ENCODE measurements around the gene DUOXA2. TPM values are rescaled to one million over a fixed set of nuclear protein-coding genes. Genes with fewer than 3 reads are reported as not detected.
"Not testable (repeated sequence)": the region's sequence is repeated elsewhere in the genome, so short reads cannot be mapped to it uniquely, and the experiment has no call there.

DUOXA2 gene
- total and polyA plus RNA-seq, 2 experiments from 2014 or later: not detected

DNA sequence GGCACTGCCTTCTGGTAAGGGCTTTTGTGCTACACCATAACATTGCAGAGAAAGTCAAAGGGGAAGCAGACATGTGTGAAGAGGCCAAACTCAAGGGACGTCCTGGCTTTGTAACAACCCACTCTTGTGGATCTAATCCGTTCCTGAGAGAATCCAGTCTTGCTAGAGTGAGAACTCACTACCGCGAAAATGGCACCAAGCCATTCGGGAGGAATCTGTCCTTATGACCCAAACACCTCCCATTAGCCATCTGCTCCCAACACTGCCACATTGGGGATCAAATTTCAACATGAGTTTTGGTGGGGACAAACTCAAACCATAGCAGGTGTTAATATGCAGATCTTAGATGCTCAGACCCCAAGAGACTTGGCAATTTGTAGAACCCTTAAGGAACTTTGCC, 34.9 kb upstream of the DUOXA2 start:
- DNase-seq; H3K9me2 ChIP-seq (ENCODE audit: insufficient read depth); in situ Hi-C loops (cut with MboI); H3K4me2 ChIP-seq (ENCODE audit: unreplicated experiment); H3K79me2 ChIP-seq (ENCODE audit: insufficient read depth); H3K9me3 ChIP-seq (ENCODE audit: low read depth); H3F3A ChIP-seq (ENCODE audit: insufficient read depth); H3K27ac ChIP-seq; H4K20me1 ChIP-seq (ENCODE audit: insufficient read depth); H3K4me1 ChIP-seq (ENCODE audit: insufficient read depth); H3K4me3 ChIP-seq; H3K36me3 ChIP-seq (ENCODE audit: low read depth); H2AFZ ChIP-seq; H3K9ac ChIP-seq: not testable (repeated sequence)
- 25 to 29% methylated on average over 5 of the region's 5 CpGs for WGBS, 2 experiments (ENCODE audit: low coverage in 1 of 2, low lambda C conversion rate in 2 of 2, missing lambda C conversion rate in 2 of 2)
- peaks cover 13% of the 10 kb centered on the region; the same call in 1 of the 2 replicates for H3K27me3 ChIP-seq (replicated peaks; ENCODE audit: insufficient read depth)

DNA sequence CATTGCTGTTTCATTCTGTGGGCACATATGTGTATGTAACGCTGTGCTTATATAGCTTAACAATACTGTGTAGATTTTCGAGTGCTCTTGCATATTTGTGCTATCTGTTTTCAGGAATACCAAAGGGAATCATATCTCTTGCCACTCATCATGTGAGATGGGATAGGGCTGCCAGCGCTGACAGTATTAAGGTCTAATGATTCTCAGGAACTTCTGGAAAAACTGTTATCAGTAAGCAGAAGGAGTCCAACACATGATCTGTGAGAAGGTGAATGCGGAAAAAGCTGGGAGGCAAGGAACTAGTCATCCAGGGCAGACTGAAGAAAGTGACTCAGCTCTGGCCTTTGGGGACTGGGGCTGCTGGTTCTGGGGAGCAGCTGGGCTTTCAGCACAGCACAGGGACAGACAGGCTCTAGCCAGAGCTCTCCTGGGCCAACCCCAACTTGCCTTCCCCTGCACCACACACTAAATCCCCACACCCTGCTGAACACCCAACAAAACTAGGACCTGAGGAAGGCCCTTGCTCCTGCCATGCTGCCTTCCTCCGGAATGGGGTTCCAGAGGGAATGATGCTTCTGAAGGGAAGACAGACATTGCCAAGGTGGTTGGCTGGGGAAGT, 34.4 kb upstream of the DUOXA2 start:
- H3K9ac ChIP-seq; H3K36me3 ChIP-seq (ENCODE audit: low read depth); H3F3A ChIP-seq (ENCODE audit: insufficient read depth); H3K9me2 ChIP-seq (ENCODE audit: insufficient read depth); in situ Hi-C loops (cut with MboI); H3K79me2 ChIP-seq (ENCODE audit: insufficient read depth); H4K20me1 ChIP-seq (ENCODE audit: insufficient read depth); H2AFZ ChIP-seq; H3K27ac ChIP-seq; H3K4me2 ChIP-seq (ENCODE audit: unreplicated experiment); H3K4me3 ChIP-seq; H3K4me1 ChIP-seq (ENCODE audit: insufficient read depth); H3K9me3 ChIP-seq (ENCODE audit: low read depth); DNase-seq: not testable (repeated sequence)
- H3K27me3 ChIP-seq (replicated peaks; ENCODE audit: insufficient read depth): peaks cover 16% of the 10 kb centered on the region; the same call in 1 of the 2 replicates
- WGBS, 2 experiments (ENCODE audit: low coverage in 1 of 2, low lambda C conversion rate in 2 of 2, missing lambda C conversion rate in 2 of 2): 52 to 53% methylated on average over 5 of the region's 5 CpGs

DNA sequence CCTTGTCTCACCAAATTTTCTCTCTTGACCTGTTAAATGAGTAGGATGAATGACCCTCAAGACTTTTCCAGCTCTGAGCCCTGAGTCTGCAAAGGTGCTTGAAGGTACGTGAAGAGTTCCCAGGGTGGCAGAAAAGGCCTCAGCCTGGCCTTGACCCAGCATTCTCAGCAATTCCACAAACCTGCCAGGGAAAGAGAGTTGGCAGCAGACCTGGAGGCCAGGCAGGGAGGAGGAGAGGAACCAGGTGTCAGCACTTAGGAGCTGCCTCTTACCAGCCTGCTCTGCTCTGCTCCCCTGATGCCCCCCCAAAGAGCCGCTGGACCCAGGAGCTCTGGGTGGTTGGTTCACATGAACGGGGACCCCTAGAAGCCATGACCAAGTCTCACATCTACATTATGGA, 33.5 kb upstream of the DUOXA2 start:
- H3K27ac ChIP-seq; H3K9me2 ChIP-seq (ENCODE audit: insufficient read depth); H3K36me3 ChIP-seq (ENCODE audit: low read depth); H4K20me1 ChIP-seq (ENCODE audit: insufficient read depth); DNase-seq; H3K4me2 ChIP-seq (ENCODE audit: unreplicated experiment); H2AFZ ChIP-seq; H3K9me3 ChIP-seq (ENCODE audit: low read depth); H3F3A ChIP-seq (ENCODE audit: insufficient read depth); H3K79me2 ChIP-seq (ENCODE audit: insufficient read depth); in situ Hi-C loops (cut with MboI); H3K9ac ChIP-seq; H3K4me1 ChIP-seq (ENCODE audit: insufficient read depth); H3K4me3 ChIP-seq: not testable (repeated sequence)
- H3K27me3 ChIP-seq (replicated peaks; ENCODE audit: insufficient read depth): peaks cover 24% of the 10 kb centered on the region; the same call in 1 of the 2 replicates
- WGBS, 2 experiments (ENCODE audit: low coverage in 1 of 2, low lambda C conversion rate in 2 of 2, missing lambda C conversion rate in 2 of 2): 71 to 83% methylated on average over 3 of the region's 3 CpGs

DNA sequence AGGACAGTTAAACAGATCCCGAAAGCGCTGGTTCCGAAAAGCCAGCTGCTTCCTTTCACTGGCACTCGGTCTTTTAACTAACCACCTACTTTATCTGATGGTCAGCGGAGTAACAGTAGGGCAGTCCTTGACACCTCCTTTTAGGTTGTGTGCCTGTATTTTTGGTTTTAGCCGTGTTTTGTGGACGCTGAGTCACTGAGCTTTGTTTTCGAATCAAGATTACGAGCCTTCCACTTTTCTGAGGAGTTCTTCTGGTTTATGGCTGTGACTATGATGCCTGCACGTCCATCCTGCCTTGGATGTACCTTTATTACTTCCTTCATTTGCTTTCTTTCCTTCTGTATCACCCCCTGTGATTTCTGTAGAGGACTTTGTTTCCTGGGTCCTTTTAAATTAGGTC, 31.7 kb upstream of the DUOXA2 start:
- WGBS, 2 experiments (ENCODE audit: low coverage in 1 of 2, low lambda C conversion rate in 2 of 2, missing lambda C conversion rate in 2 of 2): 65 to 66% methylated on average over 10 of the region's 10 CpGs
- H3K9me3 ChIP-seq (ENCODE audit: low read depth); H3K9ac ChIP-seq; H2AFZ ChIP-seq; H3F3A ChIP-seq (ENCODE audit: insufficient read depth); DNase-seq; H4K20me1 ChIP-seq (ENCODE audit: insufficient read depth); H3K79me2 ChIP-seq (ENCODE audit: insufficient read depth); H3K4me1 ChIP-seq (ENCODE audit: insufficient read depth); H3K9me2 ChIP-seq (ENCODE audit: insufficient read depth); H3K4me3 ChIP-seq; H3K36me3 ChIP-seq (ENCODE audit: low read depth); H3K27ac ChIP-seq; H3K4me2 ChIP-seq (ENCODE audit: unreplicated experiment); in situ Hi-C loops (cut with MboI): not testable (repeated sequence)
- peaks cover 24% of the 10 kb centered on the region; the same call in 1 of the 2 replicates for H3K27me3 ChIP-seq (replicated peaks; ENCODE audit: insufficient read depth)

DNA sequence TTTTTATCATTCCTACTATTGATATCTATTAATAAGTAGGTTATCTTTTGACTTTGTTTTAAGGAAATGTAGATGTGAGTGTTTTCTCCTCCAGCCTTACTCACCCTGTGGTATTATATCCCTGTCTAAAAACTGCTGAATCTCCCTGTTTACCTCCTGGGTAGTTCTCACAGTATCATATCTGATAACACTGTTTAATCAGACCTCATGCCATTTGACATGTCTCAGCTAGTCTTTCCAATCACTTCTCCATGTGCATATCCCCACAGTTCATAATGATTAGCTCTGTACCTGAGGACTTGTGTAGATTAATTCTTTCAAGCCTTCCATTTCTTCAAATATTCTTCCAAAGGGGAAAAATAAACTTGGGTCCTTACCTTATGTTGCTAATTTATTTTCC, 30.9 kb upstream of the DUOXA2 start:
- H2AFZ ChIP-seq: no peak overlapping the region
- in situ Hi-C loops (cut with MboI): no loop called here
- H3K27me3 ChIP-seq (replicated peaks; ENCODE audit: insufficient read depth): peaks cover 25% of the 10 kb centered on the region; the same call in 1 of the 2 replicates
- H3K36me3 ChIP-seq (ENCODE audit: low read depth): no peaks in the 10 kb centered on the region
- no peak overlapping the region for H3K9ac ChIP-seq
- no peaks in the 10 kb centered on the region for H4K20me1 ChIP-seq (ENCODE audit: insufficient read depth)
- no peaks in the 10 kb centered on the region for H3K9me3 ChIP-seq (ENCODE audit: low read depth)
- no peaks in the 10 kb centered on the region for H3K4me1 ChIP-seq (ENCODE audit: insufficient read depth)
- H3K4me2 ChIP-seq (ENCODE audit: unreplicated experiment): no peak overlapping the region
- no peaks in the 10 kb centered on the region for H3F3A ChIP-seq (ENCODE audit: insufficient read depth)
- TF ChIP-seq EZH2 (IDR thresholded peaks at IDR 0.05; ENCODE audit: insufficient read depth, poor library complexity, severe bottlenecking) (no peak), EZH2phosphoT487 (IDR thresholded peaks at IDR 0.05; ENCODE audit: insufficient read depth, low read depth) (no peak)
- H3K9me2 ChIP-seq (ENCODE audit: insufficient read depth): no peaks in the 10 kb centered on the region
- no peak for DNase-seq
- H3K4me3 ChIP-seq: no peak overlapping the region
- no peak overlapping the region for H3K27ac ChIP-seq
- no peaks in the 10 kb centered on the region for H3K79me2 ChIP-seq (ENCODE audit: insufficient read depth)

All from GM23248 (cell line).